Skin epidermis (tissue), 12 donors: ENCODE measurements around the gene MAP7.
"Not testable (repeated sequence)": the region's sequence is repeated elsewhere in the genome, so short reads cannot be mapped to it uniquely, and the experiment has no call there.

Experiments used
- H3K27ac ChIP-seq, 21 experiments: fragments of 200-600 bp; sonication (generic) in 11 of 21; one replicate each; pipeline ENCODE4 v1.5.0; 2020; ENCODE audit warnings: mild to moderate bottlenecking in 3 of 21, inconsistent platforms in 2 of 21, moderate library complexity in 2 of 21
- H3K4me3 ChIP-seq, 7 experiments: fragments of 200-600 bp; sonication (generic) in 2 of 7; one replicate each; pipeline ENCODE4 v1.5.0; 2020; ENCODE audit warnings: inconsistent platforms in 2 of 7, mild to moderate bottlenecking in 2 of 7, moderate library complexity in 1 of 7

Gene MAP7

GRCh38 chr6:136409597-136409996 lies 140.6 kb downstream of the MAP7 start:
- Histone ChIP-seq H3K27ac (peak overlapping the region in 2 of 21 experiments; percentile 9 to 31), H3K4me3 (no peak overlapping the region)

DNA sequence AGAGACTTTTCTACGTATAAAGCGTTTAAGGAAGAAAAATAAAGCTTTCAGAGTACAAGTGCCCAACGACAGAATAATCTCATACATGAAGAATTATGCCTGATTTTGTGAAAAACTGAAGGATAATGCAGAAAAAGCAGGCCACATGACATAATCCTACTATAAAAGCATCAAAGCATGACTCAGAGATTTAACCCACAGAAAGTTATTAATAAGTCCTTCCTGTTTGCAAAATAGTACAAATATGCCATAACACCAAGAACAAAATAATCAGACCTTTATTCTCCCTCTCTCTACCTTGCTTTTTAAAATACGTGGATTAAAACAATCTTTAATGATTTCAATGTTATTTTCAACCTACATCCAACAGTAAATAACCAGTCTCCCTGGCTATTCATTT lies 142.0 kb downstream of the MAP7 start:
- H3K27ac ChIP-seq, result peak overlapping the region in 2 of 21 experiments; percentile 3 to 28
- H3K4me3 ChIP-seq, result no peak overlapping the region

DNA sequence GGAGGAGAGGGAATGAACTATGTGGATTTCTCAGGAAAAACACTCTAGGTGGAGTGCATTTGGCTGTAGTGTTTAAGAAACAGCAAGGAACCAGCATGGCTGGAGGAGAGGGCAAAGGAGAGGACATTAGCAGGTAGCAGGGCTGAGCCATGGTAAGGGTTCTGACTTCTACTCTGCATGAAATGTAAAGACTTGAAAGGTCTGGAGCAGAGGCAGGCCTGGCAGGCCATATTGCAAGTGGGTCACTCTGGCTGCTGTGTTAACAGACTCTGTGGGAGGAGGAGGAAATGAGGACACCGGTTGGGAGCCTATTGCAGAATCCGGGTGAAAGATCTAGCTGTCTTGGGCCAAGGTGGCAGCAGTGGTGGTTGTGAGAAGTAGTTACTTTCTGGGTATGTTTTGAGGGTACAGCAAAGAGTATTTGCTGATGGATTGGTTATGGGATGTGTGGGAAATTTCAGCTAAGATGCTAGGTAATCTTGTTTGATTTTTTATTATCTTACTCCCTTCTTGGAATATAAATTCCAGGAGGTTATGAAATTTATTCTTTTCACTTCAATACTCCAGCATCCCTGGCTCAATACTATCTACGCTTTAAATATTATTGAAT lies 144.7 kb downstream of the MAP7 start:
- H3K4me3 ChIP-seq, result no peak overlapping the region
- no peak overlapping the region for H3K27ac ChIP-seq

DNA sequence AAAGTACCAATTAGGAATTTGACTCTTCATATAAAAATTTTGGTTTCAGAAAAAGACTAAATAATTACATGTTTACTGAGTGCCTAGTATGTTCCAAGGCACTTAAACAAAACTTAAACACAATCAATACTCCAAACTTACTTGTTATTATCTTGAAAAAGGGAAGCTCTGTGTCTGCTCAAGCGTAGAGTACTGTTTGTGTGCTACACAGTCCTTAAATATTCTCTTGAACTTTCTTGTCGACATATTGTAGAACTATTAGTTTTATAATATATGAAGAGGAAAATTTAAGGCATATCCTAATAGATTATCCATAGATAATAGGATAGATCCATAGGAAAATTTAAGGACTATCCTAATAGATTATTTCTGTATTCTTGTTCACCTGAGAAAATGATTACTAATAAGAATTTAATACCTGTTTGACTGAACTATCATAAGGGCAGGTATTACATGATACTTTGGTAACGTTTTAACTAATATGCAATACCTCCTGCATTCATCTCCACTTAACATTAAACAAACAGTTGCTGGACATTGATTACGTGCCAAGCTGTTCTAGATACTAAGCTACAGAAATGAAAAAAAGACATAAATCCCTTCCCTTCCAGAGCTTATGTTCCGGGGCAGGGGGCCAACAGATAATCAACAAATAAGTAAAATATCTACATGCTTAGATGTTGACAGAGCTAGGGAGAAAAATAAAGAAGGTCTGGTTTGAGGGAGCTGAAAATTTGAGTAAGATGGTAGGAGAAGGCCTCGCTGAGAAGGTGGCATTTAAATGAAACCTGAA lies 145.4 kb downstream of the MAP7 start:
- H3K27ac ChIP-seq, result peak overlapping the region in 2 of 21 experiments; percentile 51 to 64
- H3K4me3 ChIP-seq, result no peak overlapping the region

GRCh38 chr6:136404007-136404406 lies 146.2 kb downstream of the MAP7 start:
- peak overlapping the region in 11 of 21 experiments; percentile 33 to 82 (median 64) for H3K27ac ChIP-seq
- no peak overlapping the region for H3K4me3 ChIP-seq

GRCh38 chr6:136403110-136403980 lies 146.9 kb downstream of the MAP7 start:
- Histone ChIP-seq H3K27ac (peak overlapping the region in 17 of 21 experiments; percentile 1 to 82 (median 60)), H3K4me3 (no peak overlapping the region)

DNA sequence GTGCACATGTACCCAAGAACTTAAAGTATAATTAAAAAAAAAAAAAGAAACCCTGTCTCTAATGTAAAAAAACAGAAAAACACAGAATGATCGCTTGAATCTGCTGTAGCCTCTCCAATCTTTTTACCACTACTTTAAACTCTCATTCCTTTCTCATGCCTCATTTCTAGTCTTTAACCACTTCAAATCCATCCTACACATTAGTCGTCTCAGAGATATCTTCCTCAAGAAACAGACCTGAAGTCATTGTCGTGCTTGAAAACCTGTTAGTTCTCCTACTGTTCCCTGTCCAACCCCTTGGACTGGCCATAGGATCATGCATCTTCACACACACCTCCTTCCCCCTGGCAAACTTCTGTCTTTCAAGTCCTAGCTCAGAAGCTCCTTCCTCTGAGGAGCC lies 148.5 kb downstream of the MAP7 start:
- no peak overlapping the region for H3K4me3 ChIP-seq
- H3K27ac ChIP-seq, result peak overlapping the region in 9 of 21 experiments; percentile 9 to 82 (median 34)

DNA sequence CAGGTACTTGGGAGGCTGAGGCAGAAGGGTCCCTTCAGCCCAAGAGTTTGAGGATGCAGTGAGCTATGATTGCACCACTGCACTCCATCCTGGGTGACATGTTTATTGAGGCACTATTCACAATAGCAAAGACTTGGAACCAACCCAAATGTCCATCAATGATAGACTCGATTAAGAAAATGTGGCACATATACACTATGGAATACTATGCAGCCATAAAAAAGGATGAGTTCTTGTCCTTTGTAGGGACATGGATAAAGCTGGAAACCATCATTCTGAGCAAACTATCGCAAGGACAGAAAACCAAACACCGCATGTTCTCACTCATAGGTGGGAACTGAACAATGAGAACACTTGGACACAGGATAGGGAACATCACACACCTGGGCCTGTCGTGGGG lies 149.0 kb downstream of the MAP7 start:
- H3K27ac ChIP-seq, result peak overlapping the region in 1 of 21 experiments; percentile 64
- H3K4me3 ChIP-seq, result not testable (repeated sequence)

DNA sequence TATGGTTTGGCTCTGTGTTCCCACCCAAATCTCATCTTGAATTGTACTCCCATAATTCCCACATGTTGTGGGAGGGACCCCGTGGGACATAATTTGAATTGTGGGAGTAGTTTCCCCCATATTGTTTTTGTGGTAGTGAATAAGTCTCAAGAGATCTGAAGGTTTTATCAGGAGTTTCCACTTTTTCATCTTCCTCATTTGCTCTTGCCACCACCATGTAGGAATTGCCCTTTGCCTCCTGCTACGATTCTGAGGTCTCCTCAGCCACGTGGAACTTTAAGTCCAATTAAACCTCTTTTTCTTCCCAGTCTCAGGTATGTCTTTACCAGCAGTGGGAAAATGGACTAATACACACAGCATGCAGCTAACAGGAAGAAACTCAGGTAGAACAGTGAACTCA lies 151.8 kb downstream of the MAP7 start:
- Histone ChIP-seq H3K4me3 (no peak overlapping the region), H3K27ac (no peak overlapping the region)

GRCh38 chr6:136396908-136397307 lies 153.3 kb downstream of the MAP7 start:
- no peak overlapping the region for H3K27ac ChIP-seq
- H3K4me3 ChIP-seq, result no peak overlapping the region

GRCh38 chr6:136390959-136391358 lies 159.3 kb downstream of the MAP7 start:
- H3K4me3 ChIP-seq, H3K27ac ChIP-seq: not testable (repeated sequence)

GRCh38 chr6:136387316-136387715 lies 162.9 kb downstream of the MAP7 start:
- H3K4me3 ChIP-seq, result no peak overlapping the region
- H3K27ac ChIP-seq, result no peak overlapping the region

DNA sequence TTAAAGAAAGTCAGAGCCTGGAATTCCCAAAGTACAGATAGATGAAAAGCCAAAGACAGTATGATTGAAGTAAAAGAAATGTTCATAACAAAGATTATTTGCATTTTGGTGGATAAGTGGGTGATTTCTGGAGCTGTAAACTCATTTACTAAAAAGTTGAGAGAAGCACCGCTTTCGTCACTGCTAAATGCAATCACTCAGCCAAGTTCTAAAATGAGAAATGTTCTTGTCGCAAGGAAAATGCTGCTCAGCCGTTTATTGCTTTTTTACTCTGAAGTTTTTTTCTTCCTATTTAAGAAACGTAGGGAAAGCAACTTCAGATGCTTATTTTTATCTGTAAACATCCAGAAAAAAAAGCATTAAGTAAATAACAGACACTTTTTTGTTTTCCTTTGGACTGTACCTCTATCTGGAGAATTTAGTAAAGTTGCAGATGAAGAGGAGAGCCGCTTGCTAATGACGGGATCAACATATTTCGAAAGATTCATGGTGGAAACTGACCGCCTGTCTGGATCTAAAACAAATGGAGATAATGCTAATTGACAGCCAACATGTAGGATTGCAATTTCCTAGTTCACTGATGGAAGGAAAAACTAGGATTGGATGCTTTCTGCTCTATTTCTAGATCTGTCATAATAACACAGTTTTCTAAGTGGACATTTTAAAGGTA lies 166.8 kb downstream of the MAP7 start:
- no peak overlapping the region for H3K27ac ChIP-seq
- no peak overlapping the region for H3K4me3 ChIP-seq

DNA sequence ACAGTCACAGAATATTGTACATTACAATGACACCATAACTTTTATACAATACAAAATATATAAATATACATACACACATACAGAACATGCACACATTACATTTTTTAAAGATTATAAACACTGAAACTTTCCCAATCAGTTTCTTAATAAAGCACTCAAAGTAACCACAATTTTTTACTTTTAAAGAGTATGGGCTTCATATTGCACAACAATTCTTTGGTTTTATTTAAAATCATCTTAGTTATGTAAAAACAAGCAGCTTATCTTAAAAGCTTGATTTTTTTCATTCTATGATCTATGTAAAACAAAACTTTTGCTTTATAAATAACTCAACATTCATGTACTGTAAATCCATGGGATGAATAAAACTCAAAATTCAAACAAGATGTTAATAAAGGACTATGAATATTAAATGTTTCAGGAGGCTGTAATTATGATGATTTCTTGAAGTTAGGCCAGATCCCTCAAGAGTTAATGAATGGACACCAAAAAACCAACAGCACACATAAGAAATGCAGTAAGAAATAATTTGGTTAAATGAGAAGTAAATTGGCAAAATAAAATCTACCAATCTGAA lies 167.5 kb downstream of the MAP7 start:
- H3K27ac ChIP-seq, result no peak overlapping the region
- no peak overlapping the region for H3K4me3 ChIP-seq

- no peak overlapping the region for H3K27ac ChIP-seq
- H3K4me3 ChIP-seq, result no peak overlapping the region
These were observed 171.3 kb downstream of the MAP7 start for GRCh38 chr6:136378888-136379287.

DNA sequence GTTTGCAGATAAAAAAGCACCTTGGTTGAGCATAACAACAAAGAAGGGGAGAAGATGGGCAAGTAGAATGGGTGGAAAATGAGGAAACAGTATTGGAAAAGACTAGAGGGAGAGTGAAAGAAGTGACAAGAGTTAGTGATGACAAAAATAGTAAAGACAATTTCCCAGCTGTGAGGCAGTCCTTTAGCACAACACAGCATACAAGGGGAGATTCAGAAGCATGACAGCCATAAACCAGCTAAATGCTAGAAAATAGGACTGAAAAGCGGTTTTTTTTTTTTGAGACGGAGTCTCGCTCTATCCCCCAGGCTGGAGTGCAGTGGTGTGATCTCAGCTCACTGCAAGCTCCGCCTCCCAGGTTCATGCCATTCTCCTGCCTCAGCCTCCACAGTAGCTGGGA lies 174.4 kb downstream of the MAP7 start:
- not testable (repeated sequence) for H3K4me3 ChIP-seq, H3K27ac ChIP-seq

DNA sequence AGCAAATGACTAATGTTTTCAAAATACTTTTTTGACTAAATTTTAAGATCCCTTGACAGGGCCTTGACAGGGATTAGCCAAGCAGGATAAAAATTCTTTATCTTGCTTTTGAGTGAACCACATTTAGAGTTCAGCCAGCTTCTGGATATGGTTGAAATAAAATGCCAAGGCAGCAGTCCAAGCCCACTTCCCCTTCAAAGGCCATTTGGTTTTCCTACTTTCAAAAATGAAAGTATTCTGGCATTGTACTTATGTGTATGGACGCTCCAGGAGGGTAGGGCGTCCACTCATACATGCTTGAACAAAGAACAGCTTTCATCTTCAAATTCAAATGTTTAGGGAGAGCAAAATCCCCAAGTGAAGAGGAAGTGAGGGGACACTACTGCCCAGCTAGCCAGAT lies 178.3 kb downstream of the MAP7 start:
- Histone ChIP-seq H3K4me3 (no peak overlapping the region), H3K27ac (no peak overlapping the region)

DNA sequence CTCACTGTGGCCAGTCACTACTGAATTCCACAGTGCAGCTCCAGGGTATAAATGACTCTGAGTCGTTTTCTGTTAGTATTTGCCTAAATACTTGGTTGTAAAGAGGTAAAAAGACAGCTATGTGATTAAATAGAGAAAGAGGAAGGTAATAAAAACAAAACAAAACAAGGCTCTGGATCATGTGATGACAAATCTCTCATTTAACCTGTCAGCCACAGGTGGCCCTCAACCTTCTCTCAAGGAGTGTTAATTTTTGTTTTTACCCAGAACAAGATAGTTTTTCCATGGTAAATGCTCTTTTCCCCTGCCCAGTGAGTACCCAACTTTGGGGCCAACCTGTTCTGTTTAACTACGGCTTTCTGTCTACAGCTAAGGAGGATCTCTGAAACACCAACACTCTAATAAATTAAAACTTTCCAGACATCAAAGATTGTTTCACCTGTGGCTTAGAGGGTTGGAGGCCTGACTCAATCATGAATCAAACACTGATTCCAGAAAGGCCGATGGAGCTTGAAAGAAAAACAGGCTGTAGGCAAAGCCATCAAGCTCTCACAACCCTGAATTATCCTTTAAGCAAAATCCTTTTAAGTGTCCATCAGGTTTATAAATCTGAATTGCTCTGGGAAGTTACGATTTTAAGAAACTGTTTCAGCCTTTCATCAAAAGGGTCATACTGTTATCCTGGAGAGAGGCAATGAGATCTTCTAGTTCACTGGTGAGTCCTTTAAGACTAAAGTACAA lies 179.1 kb downstream of the MAP7 start:
- Histone ChIP-seq H3K4me3 (no peak overlapping the region), H3K27ac (no peak overlapping the region)

GRCh38 chr6:136365776-136366354 lies 184.4 kb downstream of the MAP7 start:
- no peak overlapping the region for H3K4me3 ChIP-seq
- H3K27ac ChIP-seq, result no peak overlapping the region
